K562 (cell line): ENCODE data around the gene CNBD2. TPM values are rescaled to one million over a fixed set of nuclear protein-coding genes. Genes with fewer than 3 reads are reported as not detected.
A peak's percentile ranks its signal among the peaks of the same experiment; 100 is the strongest.

Experiments used
- ETV1 ChIP-seq: fragments of 450-650 bp; conservative IDR thresholded peaks from 2 replicates; pipeline ENCODE4 v1.6.1; 2016; ENCODE audit warnings: missing genetic modification characterization, control low read depth, low read depth, missing compliant biosample characterization
- FIP1L1 ChIP-seq: fragments of 200-400 bp; formaldehyde crosslinking; IDR thresholded peaks from 2 replicates; pipeline ENCODE4 v1.6.1; 2018; ENCODE audit warnings: mild to moderate bottlenecking, low read depth, low read length; ENCODE audit not compliant: poor library complexity, severe bottlenecking
- FOXK2 ChIP-seq, 2 experiments: fragments of 450-650 bp; IDR thresholded peaks in 1 of 2; conservative IDR thresholded peaks in 1 of 2; 2 replicates each; pipeline ENCODE4 v1.6.1; 2016; ENCODE audit warnings: low read depth in 2 of 2, mild to moderate bottlenecking in 1 of 2
- HMG20B ChIP-seq: fragments of 250-450 bp; sonication (Bioruptor Pico); IDR thresholded peaks from 2 replicates; pipeline ENCODE4 v1.5.0; 2021; ENCODE audit warnings: mild to moderate bottlenecking
- KDM4B ChIP-seq, 2 experiments: fragments of 450-650 bp in 1 of 2; sonication (generic) in 1 of 2; IDR thresholded peaks; 2 replicates each; pipeline ENCODE4 v1.6.1; 2016 to 2017; ENCODE audit warnings: borderline replicate concordance in 2 of 2, antibody characterized with exemption in 1 of 2, low read depth in 1 of 2, mild to moderate bottlenecking in 1 of 2
- NR4A1 ChIP-seq, 2 experiments: fragments of 250-450 bp in 1 of 2; fragments of 450-650 bp in 1 of 2; sonication (Bioruptor Pico) in 1 of 2; IDR thresholded peaks; 2 replicates each; pipeline versions ENCODE4 v1.4.0 to v1.6.1; 2016 to 2020; ENCODE audit warnings: mild to moderate bottlenecking in 2 of 2, missing compliant biosample characterization in 1 of 2, missing genetic modification characterization in 1 of 2, moderate library complexity in 1 of 2
- PML ChIP-seq: IDR thresholded peaks from 2 replicates; pipeline ENCODE4 v1.6.1; 2012; ENCODE audit warnings: low read length, inconsistent platforms
- PTBP1 ChIP-seq: fragments of 200-400 bp; formaldehyde crosslinking; IDR thresholded peaks from 2 replicates; pipeline ENCODE4 v1.6.1; 2017; ENCODE audit warnings: low read depth, low read length
- RAD21 ChIP-seq, 2 experiments: fragments of 250-450 bp in 1 of 2; fragments of 450-650 bp in 1 of 2; sonication (Bioruptor Pico) in 1 of 2; formaldehyde crosslinking in 1 of 2; IDR thresholded peaks in 1 of 2; conservative IDR thresholded peaks in 1 of 2; 2 replicates each; pipeline versions ENCODE4 v1.4.0 to v1.8.0; 2020 to 2022; ENCODE audit warnings: mild to moderate bottlenecking in 2 of 2, moderate library complexity in 1 of 2
- RFX5 ChIP-seq: IDR thresholded peaks from 2 replicates; pipeline ENCODE4 v1.6.1; 2011; ENCODE audit warnings: low read depth, mild to moderate bottlenecking, improper control_type of control experiment, low read length
- RFX7 ChIP-seq: fragments of 250-450 bp; sonication (Bioruptor Pico); IDR thresholded peaks from 2 replicates; pipeline ENCODE4 v1.5.1; 2021; ENCODE audit warnings: mild to moderate bottlenecking
- RUNX1 ChIP-seq: sonication (generic); IDR thresholded peaks from 2 replicates; pipeline ENCODE4 v1.6.1; 2016; ENCODE audit warnings: antibody characterized with exemption, low read depth
- SAFB ChIP-seq: fragments of 200-400 bp; formaldehyde crosslinking; IDR thresholded peaks from 2 replicates; pipeline ENCODE4 v1.6.1; 2017; ENCODE audit warnings: low read depth, low read length, borderline replicate concordance
- SETDB1 ChIP-seq: IDR thresholded peaks from one replicate; pipeline ENCODE4 v1.6.1; 2012; ENCODE audit warnings: low read length, control low read depth, inconsistent platforms
- SMAD4 ChIP-seq: fragments of 250-450 bp; sonication (Bioruptor Pico); conservative IDR thresholded peaks from 2 replicates; pipeline ENCODE4 v1.8.0; 2021; ENCODE audit warnings: inconsistent platforms, mild to moderate bottlenecking, moderate library complexity
- SOX6 ChIP-seq: fragments of 450-650 bp; IDR thresholded peaks from 2 replicates; pipeline ENCODE4 v1.6.1; 2014; ENCODE audit warnings: mild to moderate bottlenecking
- TCF7L2 ChIP-seq: fragments of 150-350 bp; IDR thresholded peaks from 2 replicates; pipeline ENCODE4 v1.6.1; 2016; ENCODE audit warnings: low read depth, mild to moderate bottlenecking, low read length, moderate library complexity
- TCFL5 ChIP-seq: fragments of 250-450 bp; sonication (Bioruptor Pico); conservative IDR thresholded peaks from 2 replicates; pipeline ENCODE4 v1.6.1; 2021; ENCODE audit warnings: mild to moderate bottlenecking, moderate library complexity, matching md5 sums
- TSC22D4 ChIP-seq: fragments of 450-650 bp; IDR thresholded peaks from 2 replicates; pipeline ENCODE4 v1.6.1; 2016; ENCODE audit warnings: missing genetic modification characterization, missing biosample characterization, control low read depth
- ZKSCAN3 ChIP-seq: fragments of 250-450 bp; sonication (Bioruptor Pico); IDR thresholded peaks from 2 replicates; pipeline ENCODE4 v1.4.0; 2020
- ZNF707 ChIP-seq: fragments of 250-450 bp; sonication (Bioruptor Pico); conservative IDR thresholded peaks from 2 replicates; pipeline ENCODE4 v1.8.0; 2022; ENCODE audit warnings: inconsistent platforms, mild to moderate bottlenecking, moderate library complexity
- ZNF717 ChIP-seq: fragments of 250-450 bp; sonication (Bioruptor Pico); IDR thresholded peaks from 2 replicates; pipeline ENCODE4 v1.5.0; 2021
- polyA plus RNA-seq, 8 experiments: library from polyadenylated mRNA; depleted of rRNA in 4 of 8; stranded (reverse) in 5 of 8; unstranded in 3 of 8; fragments of >200 nt; fragmentation: Nextera tagmentation in 2 of 8; fragmentation: Illumina TruSeq in 1 of 8; extraction: Ambion mirVana in 2 of 8; extraction: Trizol in 1 of 8; gene quantifications; 2 replicates each; pipeline versions ENCODE4 v1.2.1 to v1.2.3, GENCODE V29; 2011 to 2014; ENCODE audit warnings: inconsistent platforms in 1 of 8, missing spikeins in 1 of 8
- total RNA-seq, 7 experiments: library from RNA; depleted of rRNA in 6 of 7; stranded (reverse); fragments of >200 nt in 6 of 7; fragmentation: Illumina TruSeq in 2 of 7; extraction: Trizol in 2 of 7; gene quantifications; 2 replicates each; pipeline versions ENCODE4 v1.2.1 to v1.2.3, GENCODE V29; 2011 to 2021; ENCODE audit warnings: low replicate concordance in 1 of 7
- TF ChIP-seq, protein P1 (sequence below): fragments of 250-450 bp; sonication (Bioruptor Pico); IDR thresholded peaks from 2 replicates; pipeline ENCODE4 v1.5.0; 2020; ENCODE audit warnings: mild to moderate bottlenecking
- TF ChIP-seq, protein P2 (sequence below): fragments of 250-450 bp; sonication (Bioruptor Pico); IDR thresholded peaks from 2 replicates; pipeline ENCODE4 v1.8.0; 2022; ENCODE audit warnings: moderate library complexity, mild to moderate bottlenecking, inconsistent platforms
- TF ChIP-seq, protein P3 (sequence below): sonication (generic); formaldehyde crosslinking; IDR thresholded peaks from 2 replicates; pipeline ENCODE4 v1.8.1; 2023; ENCODE audit warnings: mild to moderate bottlenecking, missing genetic modification reagents

Gene CNBD2
- total and polyA plus RNA-seq, 9 of the 15 experiments (the other 6 are each of a cell fraction or from before 2014, with no cell fraction given): 3.2 to 17.5 (median 5.3) TPM

DNA sequence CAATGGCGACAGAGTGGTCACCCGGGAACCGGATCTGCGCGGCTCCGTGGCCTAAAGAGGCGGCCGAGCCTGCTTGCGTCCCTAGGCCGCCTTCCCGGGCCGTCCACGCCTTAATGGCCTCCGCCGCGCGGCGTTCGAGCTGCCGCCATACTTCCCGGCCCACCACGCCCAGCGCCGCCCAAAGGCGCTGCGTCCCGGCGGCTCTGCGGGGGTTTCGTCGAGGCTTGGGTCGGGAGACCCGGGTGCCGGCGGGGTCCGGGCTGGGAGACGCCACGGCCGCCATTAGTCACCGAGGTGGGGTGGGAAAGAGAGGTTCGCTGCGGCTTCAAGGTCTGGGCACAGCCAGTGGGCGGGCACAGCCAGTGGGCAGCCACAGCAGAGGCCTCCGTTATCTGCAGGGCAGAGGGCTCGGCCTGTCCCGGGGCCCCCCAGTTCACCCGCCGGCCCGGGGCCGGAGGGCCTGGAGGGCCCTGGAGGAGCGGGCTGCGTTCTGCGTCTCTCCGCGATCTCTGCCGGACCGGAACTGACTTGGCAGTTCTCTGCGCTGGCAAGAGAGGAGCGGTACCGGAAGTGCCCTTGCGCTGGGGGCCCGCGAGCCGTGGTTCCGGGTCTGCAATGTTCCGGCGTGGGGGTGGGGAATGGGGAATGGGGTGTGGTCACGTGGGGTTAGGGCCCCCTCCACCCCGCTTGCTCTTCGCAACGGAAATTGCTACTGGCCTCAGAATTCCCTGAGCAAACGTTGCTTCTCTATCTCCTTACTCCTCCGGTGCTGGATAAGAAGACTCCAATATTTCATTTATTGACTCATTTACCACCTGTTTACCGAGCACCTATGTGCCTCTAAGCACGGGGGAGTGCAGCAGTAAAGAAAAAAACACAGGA is 82.3 kb downstream of the CNBD2 start (continued):
- TF ChIP-seq TSC22D4 (tag): no peak
- TF ChIP-seq TCFL5: no peak
- TF ChIP-seq ZNF717: no peak
- peak; percentile 46 for TF ChIP-seq SOX6
- no peak for TF ChIP-seq NR4A1 (CRISPR knock-in tag; IDR thresholded peaks at IDR 0.05)
- TF ChIP-seq NR4A1 (tag; IDR thresholded peaks at IDR 0.05): no peak
- no peak for TF ChIP-seq ZKSCAN3 (CRISPR knock-in tag)
- no peak for TF ChIP-seq PTBP1
- TF ChIP-seq SMAD4 (CRISPR knock-in tag): no peak; the same call in 1 of the 2 replicates
- TF ChIP-seq KDM4B (IDR thresholded peaks at IDR 0.05; ENCODE audit: borderline replicate concordance in 2 of 2, low read depth in 1 of 2): peak in 1 of 2 experiments; percentile 96; a peak in 2 of 4 replicates
- TF ChIP-seq PML: peak; percentile 93
- no peak for TF ChIP-seq ZNF707 (CRISPR knock-in tag)
- TF ChIP-seq FIP1L1: peak; percentile 97
- TF ChIP-seq, protein P1, sequence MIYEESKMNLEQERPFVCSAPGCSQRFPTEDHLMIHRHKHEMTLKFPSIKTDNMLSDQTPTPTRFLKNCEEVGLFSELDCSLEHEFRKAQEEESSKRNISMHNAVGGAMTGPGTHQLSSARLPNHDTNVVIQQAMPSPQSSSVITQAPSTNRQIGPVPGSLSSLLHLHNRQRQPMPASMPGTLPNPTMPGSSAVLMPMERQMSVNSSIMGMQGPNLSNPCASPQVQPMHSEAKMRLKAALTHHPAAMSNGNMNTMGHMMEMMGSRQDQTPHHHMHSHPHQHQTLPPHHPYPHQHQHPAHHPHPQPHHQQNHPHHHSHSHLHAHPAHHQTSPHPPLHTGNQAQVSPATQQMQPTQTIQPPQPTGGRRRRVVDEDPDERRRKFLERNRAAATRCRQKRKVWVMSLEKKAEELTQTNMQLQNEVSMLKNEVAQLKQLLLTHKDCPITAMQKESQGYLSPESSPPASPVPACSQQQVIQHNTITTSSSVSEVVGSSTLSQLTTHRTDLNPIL (CRISPR knock-in tag): no peak
- TF ChIP-seq, protein P2, sequence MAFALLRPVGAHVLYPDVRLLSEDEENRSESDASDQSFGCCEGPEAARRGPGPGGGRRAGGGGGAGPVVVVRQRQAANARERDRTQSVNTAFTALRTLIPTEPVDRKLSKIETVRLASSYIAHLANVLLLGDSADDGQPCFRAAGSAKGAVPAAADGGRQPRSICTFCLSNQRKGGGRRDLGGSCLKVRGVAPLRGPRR (CRISPR knock-in tag): no peak
- TF ChIP-seq RAD21 (CRISPR knock-in tag; conservative IDR thresholded peaks at IDR 0.05 in 1 of 2, IDR thresholded peaks at IDR 0.05 in 1 of 2): peak in 1 of 2 experiments; percentile 13; a peak in 1 of 4 replicates
- TF ChIP-seq RUNX1: no peak
- peak; percentile 94 for TF ChIP-seq ETV1 (tag)
- TF ChIP-seq, protein P3, sequence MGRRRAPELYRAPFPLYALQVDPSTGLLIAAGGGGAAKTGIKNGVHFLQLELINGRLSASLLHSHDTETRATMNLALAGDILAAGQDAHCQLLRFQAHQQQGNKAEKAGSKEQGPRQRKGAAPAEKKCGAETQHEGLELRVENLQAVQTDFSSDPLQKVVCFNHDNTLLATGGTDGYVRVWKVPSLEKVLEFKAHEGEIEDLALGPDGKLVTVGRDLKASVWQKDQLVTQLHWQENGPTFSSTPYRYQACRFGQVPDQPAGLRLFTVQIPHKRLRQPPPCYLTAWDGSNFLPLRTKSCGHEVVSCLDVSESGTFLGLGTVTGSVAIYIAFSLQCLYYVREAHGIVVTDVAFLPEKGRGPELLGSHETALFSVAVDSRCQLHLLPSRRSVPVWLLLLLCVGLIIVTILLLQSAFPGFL (CRISPR knock-in tag): no peak
- TF ChIP-seq HMG20B (CRISPR knock-in tag): no peak
- TF ChIP-seq TCF7L2: no peak
- peak in 1 of 2 experiments; percentile 29; a peak in 1 of 4 replicates for TF ChIP-seq FOXK2 (conservative IDR thresholded peaks at IDR 0.05 in 1 of 2, IDR thresholded peaks at IDR 0.05 in 1 of 2; ENCODE audit: low read depth in 2 of 2)
- TF ChIP-seq SETDB1: no peak
- TF ChIP-seq RFX5: no peak
- no peak for TF ChIP-seq RFX7 (CRISPR knock-in tag)
- peak; percentile 48; the same call in 1 of the 2 replicates for TF ChIP-seq SAFB
